ENCODE data around the gene TEN1. TPM values are rescaled to one million over a fixed set of nuclear protein-coding genes. Genes with fewer than 3 reads are reported as not detected.

Gene TEN1
- total RNA-seq, 1 donor from 2014 or later, result 5.9 TPM

DNA sequence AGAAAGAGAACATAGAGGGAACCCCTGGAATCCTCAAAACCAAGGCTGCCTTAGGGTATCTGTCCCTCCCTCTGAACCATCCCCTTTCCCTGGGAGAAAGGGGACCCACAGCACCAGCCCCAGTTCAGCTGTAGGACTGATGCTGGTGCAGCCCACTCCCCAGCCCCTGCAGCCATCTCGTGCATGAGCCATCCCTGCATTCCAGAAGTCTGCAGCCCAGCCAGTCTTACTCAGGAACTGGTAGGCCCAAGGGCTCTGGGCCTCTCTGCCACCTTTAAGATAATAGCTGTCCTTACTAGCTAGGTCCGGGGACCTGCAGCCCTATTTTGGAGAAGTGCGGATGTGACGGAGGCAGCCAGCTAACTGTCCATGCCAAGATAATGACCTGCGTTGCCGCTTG, 54.1 kb downstream of the TEN1 start:
- H3K36me3 Mint-ChIP-seq, result peaks cover 2% of the 10 kb centered on the region
- H4K20me1 ChIP-seq (ENCODE audit: low read depth), result peaks cover 5% of the 10 kb centered on the region
- peaks cover 6% of the 10 kb centered on the region for H3K27me3 Mint-ChIP-seq (ENCODE audit: insufficient read depth, low read depth)
- H3K4me1 ChIP-seq, result peaks cover 23% of the 10 kb centered on the region
- no peak overlapping the region for H3K9ac ChIP-seq
- no peak for TF ChIP-seq EZH2phosphoT487 (IDR thresholded peaks at IDR 0.05)
- TF ChIP-seq EZH2 (IDR thresholded peaks at IDR 0.05), result no peak
- TF ChIP-seq, protein P1, sequence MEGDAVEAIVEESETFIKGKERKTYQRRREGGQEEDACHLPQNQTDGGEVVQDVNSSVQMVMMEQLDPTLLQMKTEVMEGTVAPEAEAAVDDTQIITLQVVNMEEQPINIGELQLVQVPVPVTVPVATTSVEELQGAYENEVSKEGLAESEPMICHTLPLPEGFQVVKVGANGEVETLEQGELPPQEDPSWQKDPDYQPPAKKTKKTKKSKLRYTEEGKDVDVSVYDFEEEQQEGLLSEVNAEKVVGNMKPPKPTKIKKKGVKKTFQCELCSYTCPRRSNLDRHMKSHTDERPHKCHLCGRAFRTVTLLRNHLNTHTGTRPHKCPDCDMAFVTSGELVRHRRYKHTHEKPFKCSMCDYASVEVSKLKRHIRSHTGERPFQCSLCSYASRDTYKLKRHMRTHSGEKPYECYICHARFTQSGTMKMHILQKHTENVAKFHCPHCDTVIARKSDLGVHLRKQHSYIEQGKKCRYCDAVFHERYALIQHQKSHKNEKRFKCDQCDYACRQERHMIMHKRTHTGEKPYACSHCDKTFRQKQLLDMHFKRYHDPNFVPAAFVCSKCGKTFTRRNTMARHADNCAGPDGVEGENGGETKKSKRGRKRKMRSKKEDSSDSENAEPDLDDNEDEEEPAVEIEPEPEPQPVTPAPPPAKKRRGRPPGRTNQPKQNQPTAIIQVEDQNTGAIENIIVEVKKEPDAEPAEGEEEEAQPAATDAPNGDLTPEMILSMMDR (IDR thresholded peaks at IDR 0.05), result no peak
- H3K4me3 ChIP-seq, result no peak overlapping the region
- H3K9me3 Mint-ChIP-seq, result peaks cover 2% of the 10 kb centered on the region
- H3K27ac ChIP-seq, result no peak overlapping the region
- H3F3A ChIP-seq (ENCODE audit: low read depth), result peaks cover 39% of the 10 kb centered on the region
- no peaks in the 10 kb centered on the region for H3K27me3 ChIP-seq
- H3K4me2 ChIP-seq, result no peak overlapping the region
- H3K4me3 Mint-ChIP-seq, result no peak overlapping the region
- H3K9me3 ChIP-seq (ENCODE audit: low read depth), result no peaks in the 10 kb centered on the region
- peaks cover 16% of the 10 kb centered on the region for H3K4me1 Mint-ChIP-seq
- H3K27ac Mint-ChIP-seq, result peak overlapping the region; percentile 68
- H3K79me2 ChIP-seq (ENCODE audit: low read depth), result no peaks in the 10 kb centered on the region
- H2AFZ ChIP-seq (replicated peaks), result no peak overlapping the region
- no peak for DNase-seq (ENCODE audit: low spot score)
- H3K36me3 ChIP-seq, result no peaks in the 10 kb centered on the region

GRCh38 chr17:76034428-76035350, 55.6 kb downstream of the TEN1 start:
- H3K27me3 ChIP-seq, result no peaks in the 10 kb centered on the region
- peaks cover 21% of the 10 kb centered on the region for H3K4me1 ChIP-seq
- no peaks in the 10 kb centered on the region for H3K79me2 ChIP-seq (ENCODE audit: low read depth)
- no peak overlapping the region for H3K4me2 ChIP-seq
- Mint-ChIP-seq H3K4me3 (no peak overlapping the region), H3K27ac (no peak overlapping the region), H3K27me3 (ENCODE audit: insufficient read depth, low read depth) (peaks cover 6% of the 10 kb centered on the region), H3K4me1 (peaks cover 11% of the 10 kb centered on the region), H3K36me3 (peaks cover 17% of the 10 kb centered on the region), H3K9me3 (peaks cover 2% of the 10 kb centered on the region)
- no peak overlapping the region for H2AFZ ChIP-seq (replicated peaks)
- peaks cover 34% of the 10 kb centered on the region for H3F3A ChIP-seq (ENCODE audit: low read depth)
- no peaks in the 10 kb centered on the region for H3K36me3 ChIP-seq
- H3K9ac ChIP-seq, result no peak overlapping the region
- DNase-seq (ENCODE audit: low spot score), result no peak
- H3K27ac ChIP-seq, result no peak overlapping the region
- TF ChIP-seq EZH2phosphoT487 (IDR thresholded peaks at IDR 0.05) (no peak), EZH2 (IDR thresholded peaks at IDR 0.05) (no peak)
- TF ChIP-seq, protein P1 (IDR thresholded peaks at IDR 0.05), result no peak
- H3K9me3 ChIP-seq (ENCODE audit: low read depth), result no peaks in the 10 kb centered on the region
- no peak overlapping the region for H3K4me3 ChIP-seq
- peaks cover 4% of the 10 kb centered on the region for H4K20me1 ChIP-seq (ENCODE audit: low read depth)

- Histone ChIP-seq H3K79me2 (ENCODE audit: low read depth) (no peaks in the 10 kb centered on the region), H3K9me3 (ENCODE audit: low read depth) (no peaks in the 10 kb centered on the region), H3K36me3 (no peaks in the 10 kb centered on the region), H3K4me1 (peaks cover 18% of the 10 kb centered on the region), H3K27me3 (no peaks in the 10 kb centered on the region), H3K27ac (no peak overlapping the region), H3K4me3 (no peak overlapping the region), H3K4me2 (peak overlapping the region; percentile 24), H4K20me1 (ENCODE audit: low read depth) (no peaks in the 10 kb centered on the region), H2AFZ (replicated peaks) (no peak overlapping the region), H3K9ac (no peak overlapping the region), H3F3A (ENCODE audit: low read depth) (peaks cover 30% of the 10 kb centered on the region)
- peaks cover 11% of the 10 kb centered on the region for H3K4me1 Mint-ChIP-seq
- H3K27ac Mint-ChIP-seq, result peak overlapping the region; percentile 72
- TF ChIP-seq EZH2phosphoT487 (IDR thresholded peaks at IDR 0.05), result no peak
- TF ChIP-seq, protein P1 (IDR thresholded peaks at IDR 0.05), result no peak
- TF ChIP-seq EZH2 (IDR thresholded peaks at IDR 0.05), result no peak
- H3K4me3 Mint-ChIP-seq, result no peak overlapping the region
- DNase-seq (ENCODE audit: low spot score), result peak; percentile 46
- H3K27me3 Mint-ChIP-seq (ENCODE audit: insufficient read depth, low read depth), result peaks cover 3% of the 10 kb centered on the region
- H3K36me3 Mint-ChIP-seq, result peaks cover 32% of the 10 kb centered on the region
- peaks cover 2% of the 10 kb centered on the region for H3K9me3 Mint-ChIP-seq
Measured at GRCh38 chr17:76036497-76037261, 57.6 kb downstream of the TEN1 start.

All from neural progenitor cell (in vitro differentiated cells).